HG03066 (cell line): ENCODE data around the gene STXBP1.

Experiments
- ATAC-seq: cut with Tn5 transposase; IDR thresholded peaks from one replicate; pipeline ENCODE4 v1.9.1; 2021; ENCODE audit warnings: low read depth; ENCODE audit not compliant: unreplicated experiment

Gene STXBP1

GRCh38 chr9:127611899-127612790 lies at the start of gene STXBP1:
Gene STXBP1, plus strand, starts transcription at chr9:127612277. Its CDS starts 127 bp downstream, at chr9:127612404.
- peak; percentile 78 for ATAC-seq

- ATAC-seq, result no peak
Measured at GRCh38 chr9:127562279-127562796, 49.7 kb upstream of the STXBP1 start.

DNA sequence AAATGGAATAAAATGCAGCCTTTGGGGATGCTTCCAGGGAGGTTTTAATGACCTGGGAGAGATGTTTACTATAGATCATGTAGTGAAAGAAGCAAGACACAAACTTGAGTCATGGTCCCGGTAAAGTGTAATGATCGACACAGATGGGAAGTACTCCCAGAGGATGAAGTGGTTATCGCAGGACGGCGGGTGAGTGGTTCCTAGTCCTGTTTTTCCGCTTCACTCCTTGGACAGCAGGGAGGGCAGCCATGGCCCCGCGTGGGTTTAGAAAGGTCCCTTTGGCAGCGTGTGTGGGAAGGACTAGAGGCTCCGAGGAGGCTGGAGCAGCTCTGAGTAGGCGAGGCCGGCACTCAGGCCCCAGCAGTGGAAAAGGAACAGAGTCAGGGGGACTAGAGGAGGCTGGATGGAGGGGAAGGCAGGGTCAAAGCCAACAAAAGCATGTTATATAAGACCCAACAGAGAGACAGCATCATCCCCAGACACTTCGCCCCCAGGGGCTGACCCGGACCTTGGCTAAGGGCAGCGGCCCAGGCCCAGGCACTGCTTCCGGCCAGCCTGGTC lies 49.2 kb upstream of the STXBP1 start:
- ATAC-seq, result no peak

GRCh38 chr9:127563579-127563978 lies 48.5 kb upstream of the STXBP1 start:
- no peak for ATAC-seq

- ATAC-seq, result no peak
Measured at GRCh38 chr9:127565231-127565630, 46.8 kb upstream of the STXBP1 start.

GRCh38 chr9:127566351-127567001 lies 45.6 kb upstream of the STXBP1 start:
- ATAC-seq, result no peak

GRCh38 chr9:127567035-127567729 lies 44.9 kb upstream of the STXBP1 start:
- no peak for ATAC-seq

DNA sequence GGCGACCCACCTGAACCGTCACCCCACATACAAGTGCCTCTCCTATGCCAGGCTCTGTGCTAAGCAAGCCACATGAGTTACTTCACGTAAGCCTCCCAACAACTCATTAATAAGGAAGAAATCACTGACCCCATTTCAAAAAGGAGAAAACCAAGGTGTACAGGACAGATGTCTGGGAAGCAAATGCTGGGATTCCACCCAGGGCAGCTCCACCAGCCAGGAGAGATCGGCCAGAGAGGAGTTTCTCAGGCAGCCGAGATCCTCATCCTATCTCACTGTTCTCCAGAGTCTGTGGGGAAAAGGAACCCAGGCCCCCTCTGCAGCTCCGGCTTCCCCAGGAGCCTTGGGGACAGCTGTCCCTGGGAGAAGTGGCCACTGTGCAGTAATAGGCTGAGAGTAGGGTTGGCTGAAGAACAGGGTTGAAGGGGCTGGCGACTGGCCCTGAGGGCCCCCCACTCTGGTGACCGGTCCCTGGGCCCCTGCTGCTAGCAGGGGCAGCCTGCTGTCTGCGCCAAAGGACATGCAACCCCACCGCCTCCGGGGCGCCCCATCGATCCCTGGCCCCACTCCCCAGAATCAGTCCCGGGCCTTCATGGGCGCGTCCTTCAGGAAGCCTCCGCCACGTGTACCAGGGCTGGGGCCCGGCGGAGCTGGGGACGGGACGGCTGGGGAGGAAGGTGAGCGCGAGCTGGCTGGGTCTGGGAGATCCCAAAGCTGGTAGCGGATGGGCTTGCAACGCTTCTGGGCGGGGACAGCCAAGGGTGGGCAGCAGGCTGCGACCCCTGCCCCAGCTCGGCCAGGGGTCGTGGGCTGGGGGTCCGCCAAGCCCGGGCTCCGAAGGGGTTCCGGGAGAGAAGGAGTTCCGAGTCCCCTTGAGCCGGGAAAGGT lies 44.1 kb upstream of the STXBP1 start:
- ATAC-seq, result no peak

GRCh38 chr9:127568618-127568970 lies 43.5 kb upstream of the STXBP1 start:
- ATAC-seq, result no peak

DNA sequence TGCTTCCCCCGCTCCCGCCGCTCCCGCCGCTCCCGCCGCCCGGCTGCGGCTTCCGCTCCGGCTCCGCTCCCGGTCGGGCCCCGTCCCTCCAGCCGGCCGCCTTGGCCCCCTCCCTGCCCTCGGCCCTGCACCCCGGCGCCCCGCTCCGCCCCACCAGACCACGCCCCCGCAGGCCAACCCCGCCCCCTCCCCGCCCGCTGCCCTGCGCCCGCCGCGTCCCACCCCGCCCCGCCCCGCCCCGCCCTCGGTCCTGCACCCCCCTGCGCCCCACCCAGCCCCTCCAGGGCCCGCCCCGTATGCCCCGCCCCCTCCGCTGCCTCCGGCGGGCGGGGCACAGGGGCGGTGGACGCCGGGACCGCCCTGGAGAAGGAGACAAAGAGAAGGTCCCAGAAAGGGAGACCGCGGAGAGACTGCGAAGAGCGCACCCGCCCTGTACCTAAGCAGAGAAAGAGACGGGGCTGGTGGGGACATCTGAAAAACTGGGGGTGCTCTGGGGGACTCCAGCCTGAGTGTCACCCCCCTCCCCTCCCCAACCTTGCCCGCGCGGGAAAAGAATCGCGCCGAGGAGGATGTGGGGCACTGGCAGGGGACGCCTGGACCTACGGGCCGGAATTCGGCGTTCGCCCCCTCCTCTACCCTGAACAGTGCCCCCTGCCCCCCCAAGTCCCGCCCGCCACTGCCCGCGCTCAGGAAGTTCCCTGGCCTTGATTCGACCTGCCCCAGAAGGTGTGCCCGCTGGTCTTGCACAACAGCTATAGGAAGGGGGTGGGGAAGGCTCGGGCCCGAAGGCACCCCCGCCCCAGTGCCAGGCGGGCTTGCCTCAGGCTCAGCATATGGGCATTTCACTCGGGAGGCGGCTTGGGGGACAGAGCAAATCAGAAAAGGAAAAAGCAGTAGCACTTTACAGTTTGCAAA lies 42.8 kb upstream of the STXBP1 start:
- no peak for ATAC-seq

GRCh38 chr9:127569886-127570401 lies 42.1 kb upstream of the STXBP1 start:
- ATAC-seq, result no peak

GRCh38 chr9:127570533-127571111 lies 41.5 kb upstream of the STXBP1 start:
- ATAC-seq, result no peak

GRCh38 chr9:127571971-127572370 lies 40.1 kb upstream of the STXBP1 start:
- ATAC-seq, result no peak

- ATAC-seq, result no peak
Measured at GRCh38 chr9:127572961-127573721, 38.9 kb upstream of the STXBP1 start.

DNA sequence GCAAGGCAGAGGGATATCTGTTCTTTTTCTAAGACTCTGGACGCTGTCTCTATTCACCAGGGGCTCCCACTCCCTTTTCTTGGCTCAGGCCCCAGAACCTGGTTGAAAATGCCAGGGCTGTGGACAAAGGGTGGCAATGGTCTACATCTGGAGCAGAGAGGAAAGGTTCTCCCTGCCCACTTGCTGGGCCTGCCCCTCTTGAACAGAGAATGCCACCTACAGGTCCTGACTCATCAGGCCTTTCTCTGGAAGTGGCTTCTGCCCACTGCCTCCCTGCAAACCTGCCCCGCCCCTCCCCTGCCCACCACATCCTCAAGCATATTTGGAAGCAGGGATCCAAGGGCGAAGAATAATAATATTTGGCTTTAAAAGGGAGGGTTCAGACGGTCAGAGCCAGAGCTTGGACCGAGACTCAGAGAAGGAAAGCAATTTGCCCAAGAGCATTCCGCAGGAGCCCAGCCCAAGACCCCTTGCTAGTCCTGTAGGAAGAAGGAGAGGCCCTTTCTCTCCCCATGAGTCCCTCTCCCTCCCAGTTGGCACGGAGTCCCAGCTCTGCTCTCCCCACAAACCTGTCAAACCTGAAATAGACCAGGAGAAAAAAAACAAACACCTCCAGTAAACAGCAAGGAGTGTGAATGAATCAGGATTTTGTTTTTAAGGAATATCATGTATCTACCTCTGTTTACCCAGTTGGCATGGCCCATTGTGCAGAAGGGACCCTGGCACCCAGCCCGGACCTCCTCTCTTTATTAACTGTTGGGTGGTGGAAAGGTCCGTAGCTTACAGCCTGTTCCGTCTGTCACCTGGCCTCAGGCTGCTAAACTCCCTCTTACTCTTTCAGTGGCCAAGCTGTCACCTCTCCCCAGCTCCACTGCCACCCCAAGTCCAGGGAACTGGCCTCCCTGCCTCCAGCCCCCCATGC lies 37.7 kb upstream of the STXBP1 start:
- ATAC-seq, result no peak
